Skeletal muscle cell (primary cell): Measurements from ENCODE around the gene NUAK1.

ENCODE experiments used
- DNase-seq: peaks from one replicate; pipeline ENCODE4 v3.0.0-alpha.2; 2010; ENCODE audit warnings: low read depth
- H3K4me3 ChIP-seq: 2 replicates; pipeline ENCODE4 v1.5.1; 2011; ENCODE audit warnings: low read depth, mild to moderate bottlenecking, control low read depth, low read length, moderate library complexity

Gene NUAK1

GRCh38 chr12:106072751-106073150, 66.0 kb downstream of the NUAK1 start:
- no peak for DNase-seq

DNA sequence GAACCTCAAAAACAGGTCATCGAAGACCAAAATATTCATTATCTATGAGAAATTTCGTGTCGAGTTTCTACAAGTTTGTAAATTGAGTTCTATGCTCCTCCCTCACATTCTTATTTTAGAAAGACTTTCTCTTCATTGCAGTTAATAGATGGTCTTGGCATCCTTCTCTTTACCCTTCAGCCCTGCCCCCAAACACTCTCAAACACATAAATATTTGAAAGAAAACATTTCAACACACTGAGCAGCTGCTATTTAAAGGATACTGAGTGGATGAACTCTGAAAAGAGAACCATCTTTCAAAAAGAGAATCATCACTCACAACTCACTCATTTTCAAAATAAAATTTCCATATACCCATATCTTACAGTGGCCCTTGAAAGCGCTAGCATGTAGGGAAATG, 67.1 kb downstream of the NUAK1 start:
- DNase-seq = no peak
- H3K4me3 ChIP-seq = no peak overlapping the region

More at GRCh38 chr12:106072751-106073150, 66.0 kb downstream of the NUAK1 start:
- H3K4me3 ChIP-seq = no peak overlapping the region

DNA sequence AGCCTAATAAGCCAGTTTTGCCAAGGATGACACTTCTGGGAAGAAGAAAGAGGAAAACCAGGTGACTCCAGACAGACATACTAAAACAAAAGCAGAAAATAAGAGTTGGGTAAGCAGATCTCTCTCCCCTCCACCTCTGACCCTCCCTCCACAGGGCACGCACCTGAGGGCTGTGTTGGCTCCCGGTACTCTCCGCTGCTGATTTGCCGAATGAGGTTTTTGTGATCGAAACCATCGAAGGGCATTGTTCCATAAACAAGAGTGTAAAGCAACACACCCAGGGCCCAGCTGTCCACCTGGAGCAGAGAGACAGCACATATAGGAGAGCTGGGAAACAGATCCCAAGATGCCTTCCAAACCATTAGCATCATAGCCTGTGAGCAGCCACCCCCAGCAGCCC, 68.1 kb downstream of the NUAK1 start:
- no peak for DNase-seq
- H3K4me3 ChIP-seq = no peak overlapping the region

DNA sequence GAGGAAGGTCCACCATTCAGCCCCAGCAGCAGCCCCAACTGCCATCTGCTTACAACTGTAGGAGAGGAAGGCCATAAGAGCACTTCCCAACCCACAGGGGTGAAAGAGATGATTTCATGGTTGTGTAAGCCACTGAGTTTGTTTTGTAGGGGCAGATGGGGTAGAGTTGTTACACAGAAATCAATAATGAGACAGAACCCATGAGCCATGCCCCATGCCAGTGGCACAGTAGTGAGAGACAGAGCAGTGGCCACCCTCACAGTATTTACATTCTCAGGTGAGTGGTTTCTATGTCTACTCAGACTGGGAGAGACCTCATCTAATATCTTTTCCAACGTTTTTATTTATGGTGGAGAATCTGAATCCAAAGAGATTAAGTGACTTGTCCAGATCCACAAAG, 68.6 kb downstream of the NUAK1 start:
- no peak overlapping the region for H3K4me3 ChIP-seq
- no peak for DNase-seq

DNA sequence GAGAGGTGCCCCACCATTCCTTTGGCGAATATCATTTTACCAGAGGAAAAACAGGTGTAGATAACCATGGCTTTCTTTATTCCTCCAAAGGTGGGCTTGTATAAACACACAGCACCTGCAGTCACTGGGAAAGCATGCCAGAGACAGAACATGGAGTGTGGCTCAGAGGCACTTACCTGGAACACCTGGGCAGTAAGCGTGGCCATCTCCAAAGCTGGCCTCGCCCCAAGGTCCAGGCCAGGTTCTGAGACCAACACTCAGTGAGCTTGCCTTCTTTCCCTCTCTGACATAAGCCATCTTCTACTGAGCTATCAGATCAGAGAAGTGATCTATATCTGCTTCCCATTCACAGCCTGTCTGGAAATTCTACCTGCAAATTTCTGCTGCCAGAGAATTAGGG, 70.5 kb downstream of the NUAK1 start:
- no peak overlapping the region for H3K4me3 ChIP-seq
- no peak for DNase-seq

DNA sequence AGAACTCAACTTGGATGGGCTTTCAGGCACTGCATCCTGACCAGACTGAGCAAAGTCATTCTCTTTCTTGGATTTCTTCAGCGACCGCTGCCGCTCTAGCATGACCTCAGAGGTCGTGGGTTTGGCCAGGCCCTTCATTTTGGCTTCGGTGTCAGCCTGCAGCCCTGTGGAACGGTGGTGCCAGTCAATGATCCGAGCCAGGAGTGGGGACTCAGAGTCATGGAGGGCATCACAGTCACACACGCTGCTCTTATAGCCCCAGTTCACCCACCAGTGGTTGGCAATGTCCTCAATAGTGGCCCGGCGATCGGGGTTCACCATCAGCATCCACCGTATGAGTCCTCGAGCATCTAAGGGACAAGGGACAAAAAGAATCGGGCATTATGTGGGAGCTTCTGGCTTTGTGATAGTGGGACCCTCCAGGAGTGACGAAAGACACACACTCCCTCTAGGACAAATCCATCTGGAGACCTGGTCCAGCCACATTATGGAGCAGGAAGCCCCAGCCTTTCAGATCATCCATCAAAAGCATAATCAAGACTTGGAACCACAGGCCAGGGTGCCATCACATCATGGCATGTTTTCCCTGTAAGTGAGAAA, 71.0 kb downstream of the NUAK1 start:
- no peak for DNase-seq
- H3K4me3 ChIP-seq = no peak overlapping the region

DNA sequence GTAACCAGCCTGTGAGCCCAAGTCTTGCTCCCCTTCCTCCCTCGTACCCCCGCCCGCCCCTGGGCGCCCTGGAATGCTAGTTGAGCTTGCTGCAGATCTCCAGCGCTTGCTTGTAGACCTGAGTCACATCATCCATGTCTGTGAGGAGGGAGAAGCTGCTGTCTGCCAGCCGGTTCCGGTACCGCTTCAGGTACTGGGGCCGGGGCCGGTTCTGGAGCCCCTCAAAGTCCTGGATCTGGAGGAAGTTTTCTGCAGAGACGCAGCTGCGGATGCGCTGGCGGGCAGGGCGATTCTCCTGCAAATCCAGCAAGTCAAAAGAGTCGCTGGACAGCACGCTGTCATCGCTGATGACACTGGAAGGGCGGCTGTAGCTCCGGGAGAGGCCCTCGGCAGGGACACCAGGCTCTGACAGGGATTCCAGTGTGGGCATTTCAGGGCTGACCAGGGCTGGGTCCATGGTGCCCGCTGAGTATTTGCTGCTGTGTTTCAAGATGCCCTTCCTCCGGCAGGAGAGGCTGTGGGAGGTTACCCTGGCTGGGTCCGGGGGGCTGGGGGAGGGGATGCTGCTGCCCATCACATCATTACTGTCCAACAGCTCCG, 71.9 kb downstream of the NUAK1 start:
- DNase-seq = no peak
- H3K4me3 ChIP-seq = no peak overlapping the region

DNA sequence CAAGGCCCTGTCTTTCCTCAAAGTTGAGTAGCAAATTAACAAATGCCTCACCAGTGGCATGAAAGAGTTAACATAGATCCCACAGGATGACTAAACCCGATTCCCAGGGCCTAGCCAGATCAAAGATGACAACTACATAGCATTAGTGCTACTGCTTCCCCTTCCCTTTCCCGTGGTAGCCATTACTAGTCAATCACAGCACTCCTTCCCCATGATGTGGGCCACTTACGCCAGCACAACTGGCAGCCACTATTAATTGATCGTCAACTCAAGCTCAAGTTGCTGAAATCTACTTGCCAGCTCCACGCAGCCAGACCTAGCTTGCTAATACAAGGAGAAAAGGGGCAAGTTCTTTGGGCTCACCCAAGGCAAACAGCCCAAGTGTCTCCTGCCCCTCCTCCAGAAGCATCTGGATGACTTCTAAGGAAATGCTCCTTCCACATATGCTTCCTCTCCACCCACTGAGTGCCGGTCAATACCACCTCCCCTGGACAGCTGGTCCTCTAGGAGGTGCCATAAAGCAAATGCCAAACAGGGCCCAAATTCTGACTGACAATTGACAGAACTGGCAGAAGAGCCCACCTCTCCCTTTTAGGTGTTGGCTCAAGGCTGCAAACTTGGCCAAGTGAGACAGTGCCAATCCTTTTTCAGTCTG, 72.6 kb downstream of the NUAK1 start:
- no peak overlapping the region for H3K4me3 ChIP-seq
- no peak for DNase-seq

- H3K4me3 ChIP-seq = no peak overlapping the region
- DNase-seq = no peak
Observed at GRCh38 chr12:106065506-106065905, 73.2 kb downstream of the NUAK1 start.

- H3K4me3 ChIP-seq = no peak overlapping the region
- DNase-seq = no peak
Observed at GRCh38 chr12:106064721-106065021, 74.1 kb downstream of the NUAK1 start.

DNA sequence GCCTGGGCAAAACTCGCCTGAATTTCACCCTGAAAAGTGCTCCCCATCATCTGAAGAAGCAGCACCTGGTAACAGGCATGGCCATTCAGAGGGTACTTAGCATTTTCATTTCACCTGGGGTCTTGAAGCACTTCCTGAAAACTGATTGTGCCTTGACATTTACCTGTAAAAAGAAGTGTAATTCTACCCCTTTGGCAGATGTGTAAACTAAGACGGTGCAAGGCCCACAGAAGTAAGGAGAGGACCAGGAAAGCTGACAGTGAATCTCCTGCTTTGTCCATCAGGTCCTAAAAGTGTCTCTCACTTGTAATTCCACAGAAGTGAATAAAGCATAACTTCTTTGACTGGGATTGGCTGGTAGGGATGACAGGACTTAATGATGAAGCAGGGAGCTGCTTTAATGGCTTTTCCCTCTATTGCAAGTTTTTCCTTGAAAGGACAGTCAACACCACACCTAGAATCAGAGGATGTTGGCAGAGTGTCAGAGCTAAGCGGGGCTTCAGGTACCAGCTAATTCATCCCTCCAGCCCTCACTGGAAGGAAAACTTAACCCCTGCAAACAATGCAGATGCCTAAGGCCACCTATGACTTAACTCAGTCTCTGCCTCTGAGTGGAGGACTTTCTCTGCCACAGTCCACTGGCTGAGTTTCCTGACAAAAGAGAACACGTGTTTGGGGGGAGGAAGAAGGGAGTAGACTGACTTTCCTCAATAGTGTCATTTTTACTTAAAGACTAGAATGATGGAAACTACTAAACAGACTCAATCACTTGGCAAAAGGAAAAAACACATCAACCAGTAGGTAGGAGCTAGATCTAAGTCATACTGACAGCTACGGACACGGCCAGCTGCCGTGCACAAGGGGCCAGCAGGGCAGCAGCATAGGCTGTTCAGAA, 74.7 kb downstream of the NUAK1 start:
- H3K4me3 ChIP-seq = no peak overlapping the region
- DNase-seq = no peak

- no peak for DNase-seq
- no peak overlapping the region for H3K4me3 ChIP-seq
Observed at GRCh38 chr12:106062693-106063092, 76.1 kb downstream of the NUAK1 start.

DNA sequence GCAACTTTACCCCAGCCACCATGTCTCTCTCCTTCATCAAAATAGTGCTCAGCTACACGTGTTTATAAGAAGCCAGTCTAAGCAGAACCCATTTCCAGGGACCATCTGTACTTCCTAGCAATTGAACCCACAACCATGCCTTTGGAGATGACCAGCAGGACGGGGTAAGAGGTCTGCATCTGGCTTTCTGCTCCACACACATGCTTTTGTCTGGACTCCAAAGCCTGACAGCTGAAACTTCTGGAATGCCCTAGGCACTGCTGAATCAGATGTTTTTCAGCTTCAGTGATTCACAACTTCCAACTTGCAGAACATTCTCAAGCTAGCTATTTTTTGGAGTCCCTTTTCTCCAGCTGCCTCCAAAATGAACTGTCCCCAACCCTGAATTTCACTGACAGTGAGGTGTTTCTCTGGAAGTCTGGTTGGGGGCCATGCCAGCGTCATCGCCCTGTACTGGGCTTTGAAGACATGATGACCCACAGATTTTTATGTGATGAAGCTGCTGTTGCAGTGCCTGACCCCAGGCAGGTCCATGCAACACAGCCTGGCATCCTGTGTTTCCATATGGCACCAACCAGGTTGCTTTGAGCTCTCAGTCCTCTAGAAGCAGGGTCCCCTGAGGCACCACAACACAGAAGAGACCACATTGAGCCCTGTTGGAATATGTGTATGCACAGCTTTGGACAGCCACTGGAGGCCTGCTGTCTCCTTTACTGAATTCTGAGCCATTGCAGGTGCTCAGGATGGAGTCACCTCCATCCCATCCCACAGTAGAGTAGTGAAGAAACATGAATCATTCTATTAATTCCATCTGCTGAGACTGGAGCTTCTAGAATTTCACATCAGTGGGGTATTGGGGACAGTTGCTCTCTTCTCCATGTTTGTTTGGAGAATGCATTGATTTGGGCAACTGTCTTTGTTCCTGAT, 80.2 kb downstream of the NUAK1 start:
- DNase-seq = no peak
- no peak overlapping the region for H3K4me3 ChIP-seq

DNA sequence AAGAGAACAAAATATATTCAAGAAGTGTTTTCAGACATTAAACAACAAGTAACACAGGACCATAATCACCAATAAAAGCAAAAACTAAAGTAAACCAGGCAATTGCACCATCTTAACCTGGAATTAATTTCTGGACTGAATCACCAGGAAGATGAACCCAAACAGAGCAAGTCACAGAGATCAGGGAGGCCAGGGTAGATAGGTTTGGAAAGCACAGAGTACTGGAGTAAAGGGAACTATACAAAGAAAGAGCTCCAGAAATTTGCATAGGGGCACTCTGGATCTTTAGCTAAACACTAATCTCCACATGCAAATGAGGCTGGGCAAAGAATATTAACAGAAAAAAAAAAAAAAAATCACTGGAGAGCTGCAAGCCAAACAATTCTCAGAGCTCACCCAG, 84.7 kb downstream of the NUAK1 start:
- no peak overlapping the region for H3K4me3 ChIP-seq

DNA sequence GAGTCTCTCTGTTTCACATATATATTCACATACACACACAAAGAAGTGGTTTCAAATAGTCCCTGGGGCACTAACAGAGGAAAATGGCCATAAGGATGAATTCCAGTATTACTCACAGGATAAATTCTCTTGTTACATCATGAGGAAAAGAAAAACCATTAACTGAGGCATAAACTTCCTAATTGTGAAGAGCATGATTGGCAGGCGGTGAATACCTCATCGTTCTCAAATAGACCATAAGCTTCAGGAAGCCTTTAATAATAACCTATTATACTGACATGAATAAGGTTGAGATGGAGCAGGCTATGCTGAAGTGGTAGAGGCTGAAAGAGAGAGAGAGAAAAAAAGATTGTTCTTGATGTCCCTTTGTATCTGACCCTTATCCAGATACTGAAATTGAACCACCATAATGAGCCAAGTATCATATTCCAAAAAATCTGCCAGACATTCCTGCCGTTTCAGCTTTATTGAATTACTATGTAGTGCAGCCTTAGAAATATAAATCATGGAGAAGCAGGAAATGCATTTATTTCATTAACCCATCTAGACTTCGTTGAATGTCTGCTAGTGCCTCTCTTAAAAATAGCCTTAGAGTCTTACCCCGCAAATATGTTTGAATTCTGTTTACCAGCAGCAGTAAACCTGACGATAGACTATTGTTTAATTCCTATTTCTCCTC, 86.8 kb downstream of the NUAK1 start:
- H3K4me3 ChIP-seq = no peak overlapping the region
- DNase-seq = no peak

More for the DNA sequence above, 84.7 kb downstream of the NUAK1 start:
- DNase-seq = no peak

DNA sequence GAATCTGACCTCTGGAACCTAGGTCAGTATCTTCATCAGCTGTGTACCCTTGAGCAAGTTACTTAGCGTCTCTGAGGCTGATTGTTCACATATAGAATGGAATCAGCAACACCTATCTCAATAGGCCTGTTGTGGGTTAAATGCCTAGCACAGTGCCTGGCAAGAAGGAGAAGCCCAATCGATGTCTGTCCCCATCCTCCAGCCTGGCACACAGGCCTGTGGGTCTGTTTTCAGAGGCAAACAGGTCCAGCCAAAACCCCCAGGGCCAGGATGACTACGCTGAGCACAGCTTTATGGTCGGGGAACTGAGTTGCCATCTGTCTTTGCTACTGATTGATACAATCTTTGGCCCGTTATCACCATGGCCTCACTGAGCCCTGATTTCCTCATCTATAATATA, 89.2 kb downstream of the NUAK1 start:
- DNase-seq = no peak

GRCh38 chr12:106049105-106049504, 89.6 kb downstream of the NUAK1 start:
- no peak for DNase-seq
- no peak overlapping the region for H3K4me3 ChIP-seq

More for the DNA sequence above, 89.2 kb downstream of the NUAK1 start:
- no peak overlapping the region for H3K4me3 ChIP-seq

DNA sequence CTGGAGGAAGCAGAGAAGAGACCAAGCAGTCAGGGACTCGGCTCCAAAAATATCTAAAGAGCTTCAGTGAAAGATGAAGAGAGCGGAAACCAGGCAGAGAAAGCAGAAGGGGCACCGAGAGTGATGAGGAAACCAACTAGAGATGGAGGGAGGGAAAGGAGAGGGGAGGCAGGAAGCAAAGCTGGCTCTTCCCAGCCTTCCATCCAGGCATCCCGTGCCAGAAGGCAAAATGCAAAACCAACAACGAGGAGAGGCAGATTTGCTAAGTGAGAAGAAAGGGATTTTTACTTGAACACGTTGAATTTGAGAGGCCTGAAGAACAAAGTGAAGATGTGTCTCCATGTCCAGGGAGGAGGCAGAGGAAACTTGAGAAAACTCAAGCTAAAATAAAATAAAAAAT, 90.1 kb downstream of the NUAK1 start:
- DNase-seq = no peak
- H3K4me3 ChIP-seq = no peak overlapping the region

DNA sequence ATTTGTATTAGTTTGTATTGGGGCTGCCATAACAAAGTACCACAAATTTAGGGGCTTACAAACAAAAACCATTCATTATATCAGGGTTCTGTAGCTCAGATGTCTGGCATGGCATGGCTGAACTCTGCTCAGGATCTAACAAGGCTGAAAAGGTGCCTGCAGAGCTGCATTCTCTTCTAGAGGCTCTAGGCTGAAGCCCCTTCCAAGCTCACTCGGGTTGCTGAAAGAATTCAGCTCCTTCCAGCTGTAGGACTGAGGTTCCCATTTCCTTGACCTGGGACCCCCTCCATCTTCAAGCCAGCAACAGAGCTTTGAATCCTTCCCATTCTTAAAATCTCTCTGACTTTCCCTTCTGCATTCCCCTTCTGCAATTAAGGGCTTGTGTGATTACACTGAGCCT, 90.7 kb downstream of the NUAK1 start:
- DNase-seq = no peak
- H3K4me3 ChIP-seq = no peak overlapping the region
